GM12874 (cell line): ENCODE results near the gene PBRM1.

Experiments
- TF ChIP-seq, protein P1 (sequence below): IDR thresholded peaks from 2 replicates; pipeline ENCODE4 v1.5.1; 2011; ENCODE audit warnings: low read depth, mild to moderate bottlenecking, control low read depth, low read length, moderate library complexity; ENCODE audit not compliant: insufficient read depth

PBRM1 gene

DNA sequence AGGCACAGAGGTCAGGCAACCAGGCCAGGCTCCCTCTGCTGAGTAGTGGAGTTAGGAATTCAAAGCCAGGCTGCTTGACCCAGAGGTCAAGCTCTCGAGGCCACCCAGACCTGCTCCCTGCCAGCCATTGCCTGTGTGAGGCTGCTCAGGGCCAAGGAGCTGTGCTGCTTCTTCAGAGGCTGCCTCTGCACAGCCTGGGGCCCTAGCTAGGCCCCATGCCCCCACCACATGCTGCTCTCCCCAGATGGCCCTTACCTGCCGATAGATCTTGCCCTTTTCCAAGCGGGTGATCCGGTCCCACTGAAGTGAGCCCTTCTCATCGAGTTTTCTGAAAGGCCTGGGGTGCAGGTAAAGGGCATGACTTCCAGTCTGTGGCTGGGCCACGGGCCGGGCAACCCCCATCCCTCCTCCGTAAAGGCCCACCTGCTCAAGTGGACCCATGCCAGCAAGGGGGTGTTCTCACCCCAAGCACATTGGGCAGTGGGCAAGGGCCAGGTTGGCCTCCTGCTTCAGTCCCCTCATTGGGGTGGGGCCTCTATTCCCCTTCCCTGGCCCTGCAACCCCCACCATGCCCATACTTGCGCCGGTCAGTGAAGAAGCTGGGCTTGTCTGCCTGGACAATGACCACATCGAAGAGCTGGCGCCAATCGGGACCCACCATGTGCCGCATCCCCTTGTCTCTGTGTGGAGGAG, 158.5 kb downstream of the PBRM1 start:
- TF ChIP-seq, protein P1, sequence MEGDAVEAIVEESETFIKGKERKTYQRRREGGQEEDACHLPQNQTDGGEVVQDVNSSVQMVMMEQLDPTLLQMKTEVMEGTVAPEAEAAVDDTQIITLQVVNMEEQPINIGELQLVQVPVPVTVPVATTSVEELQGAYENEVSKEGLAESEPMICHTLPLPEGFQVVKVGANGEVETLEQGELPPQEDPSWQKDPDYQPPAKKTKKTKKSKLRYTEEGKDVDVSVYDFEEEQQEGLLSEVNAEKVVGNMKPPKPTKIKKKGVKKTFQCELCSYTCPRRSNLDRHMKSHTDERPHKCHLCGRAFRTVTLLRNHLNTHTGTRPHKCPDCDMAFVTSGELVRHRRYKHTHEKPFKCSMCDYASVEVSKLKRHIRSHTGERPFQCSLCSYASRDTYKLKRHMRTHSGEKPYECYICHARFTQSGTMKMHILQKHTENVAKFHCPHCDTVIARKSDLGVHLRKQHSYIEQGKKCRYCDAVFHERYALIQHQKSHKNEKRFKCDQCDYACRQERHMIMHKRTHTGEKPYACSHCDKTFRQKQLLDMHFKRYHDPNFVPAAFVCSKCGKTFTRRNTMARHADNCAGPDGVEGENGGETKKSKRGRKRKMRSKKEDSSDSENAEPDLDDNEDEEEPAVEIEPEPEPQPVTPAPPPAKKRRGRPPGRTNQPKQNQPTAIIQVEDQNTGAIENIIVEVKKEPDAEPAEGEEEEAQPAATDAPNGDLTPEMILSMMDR = no peak

DNA sequence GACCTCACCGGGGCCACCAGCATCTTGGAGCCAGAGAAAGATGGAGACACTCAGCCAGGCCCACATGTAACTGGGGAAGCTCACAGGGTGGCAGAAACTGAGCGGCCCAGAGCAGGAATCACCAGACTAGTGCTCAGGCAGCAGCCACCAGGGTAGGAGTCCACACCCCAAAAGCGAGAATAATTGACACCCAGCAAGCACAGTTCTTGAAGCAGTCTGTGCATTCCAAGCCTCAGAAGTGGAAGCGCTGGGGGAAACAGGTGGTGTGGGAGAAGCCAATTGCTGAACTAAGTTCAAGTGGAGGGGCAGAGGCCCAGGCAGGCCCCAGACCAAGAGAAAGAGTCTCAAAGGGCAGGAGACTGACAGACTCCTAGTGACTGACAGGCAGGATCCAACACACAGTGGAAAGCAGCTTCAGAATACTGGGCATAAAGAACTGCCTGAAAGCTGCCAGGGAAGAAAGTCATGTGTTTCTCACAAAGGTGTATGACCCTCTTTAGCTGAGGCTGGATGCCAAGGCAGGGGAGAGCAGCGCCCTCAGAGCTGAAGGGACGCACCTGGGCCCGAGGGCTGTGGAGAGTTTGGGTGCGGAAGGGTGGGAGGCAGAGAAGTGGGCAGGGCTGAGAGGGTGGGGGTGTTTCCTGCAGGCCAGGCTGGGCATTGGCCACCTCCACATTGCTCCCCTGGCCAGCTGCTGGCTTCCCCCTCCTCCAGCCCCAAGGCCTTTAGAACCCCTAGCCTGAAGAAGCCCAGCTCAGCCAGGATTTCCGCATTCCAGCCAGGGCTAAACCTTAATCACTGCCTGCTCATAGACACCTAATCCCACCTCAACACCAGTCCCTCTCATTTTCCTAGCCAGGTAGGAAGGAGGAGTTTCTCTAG, 159.8 kb downstream of the PBRM1 start:
- TF ChIP-seq, protein P1 = no peak

DNA sequence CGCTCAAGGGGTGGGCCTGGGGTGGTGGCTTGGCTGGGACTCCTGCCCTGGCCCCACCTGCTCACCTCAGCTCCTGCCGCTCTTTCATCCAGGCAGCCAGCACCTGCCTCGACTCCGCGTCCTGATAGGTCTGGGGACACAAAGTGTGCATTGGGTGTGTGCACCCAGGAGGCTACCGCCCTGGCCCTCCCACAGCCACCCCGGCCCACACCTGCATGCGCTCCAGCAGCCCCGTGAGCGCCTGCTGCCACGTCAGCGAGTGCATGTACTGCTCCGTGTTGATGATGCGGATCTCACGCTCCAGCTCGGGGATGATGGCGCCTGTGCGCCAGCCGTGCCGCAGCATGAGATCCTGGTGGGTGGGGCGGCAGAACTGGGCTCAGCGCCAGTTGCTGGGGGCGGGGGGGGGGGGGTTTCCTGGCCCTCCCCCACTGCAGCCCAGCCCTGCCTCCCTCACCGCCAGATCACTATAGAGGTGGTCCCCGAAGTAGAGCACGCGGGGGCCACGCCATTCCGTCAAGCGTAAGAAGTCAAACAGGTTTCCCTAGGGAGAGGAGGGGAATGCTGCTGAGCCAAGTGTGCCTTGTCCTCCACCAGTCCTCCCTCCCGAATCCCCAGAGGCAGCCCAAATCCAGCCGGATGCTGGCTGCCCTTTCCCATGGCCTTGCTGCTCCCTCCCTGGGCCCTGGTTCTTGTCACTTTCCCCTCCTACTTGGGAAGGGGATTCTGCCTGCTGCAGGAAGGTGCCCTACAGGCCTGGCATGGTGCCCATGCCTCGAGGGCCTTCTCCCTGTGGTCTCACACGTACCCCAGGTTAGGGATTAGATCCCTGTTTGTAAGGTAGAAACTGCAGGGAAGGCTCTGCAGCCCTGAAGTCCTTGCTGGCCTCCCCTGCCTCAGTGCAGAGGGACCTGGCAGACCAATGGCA, 160.7 kb downstream of the PBRM1 start:
- TF ChIP-seq, protein P1 = no peak

DNA sequence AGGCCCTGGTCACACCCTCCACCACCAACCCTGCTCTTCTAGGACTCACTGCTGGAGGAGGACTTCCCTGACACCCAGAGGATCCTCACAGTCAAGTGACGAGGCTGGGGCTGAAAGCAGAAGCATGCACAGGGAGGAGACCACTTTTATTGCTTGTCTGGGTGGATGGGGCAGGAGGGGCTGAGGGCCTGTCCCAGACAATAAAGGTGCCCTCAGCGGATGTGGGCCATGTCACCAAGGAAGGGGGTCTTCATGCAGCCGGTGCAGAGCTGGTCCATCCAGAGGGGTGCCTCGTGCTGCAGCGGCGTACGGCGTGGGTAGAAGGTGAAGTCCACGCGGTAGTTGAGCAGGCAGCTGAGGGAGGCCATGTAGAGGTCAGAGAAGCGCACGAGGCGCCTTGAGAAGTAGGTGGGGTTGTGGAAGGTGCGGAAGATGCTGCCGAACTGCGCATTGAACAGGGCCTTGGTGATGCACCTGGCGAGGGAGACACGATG, 161.4 kb downstream of the PBRM1 start:
- TF ChIP-seq, protein P1 = no peak

DNA sequence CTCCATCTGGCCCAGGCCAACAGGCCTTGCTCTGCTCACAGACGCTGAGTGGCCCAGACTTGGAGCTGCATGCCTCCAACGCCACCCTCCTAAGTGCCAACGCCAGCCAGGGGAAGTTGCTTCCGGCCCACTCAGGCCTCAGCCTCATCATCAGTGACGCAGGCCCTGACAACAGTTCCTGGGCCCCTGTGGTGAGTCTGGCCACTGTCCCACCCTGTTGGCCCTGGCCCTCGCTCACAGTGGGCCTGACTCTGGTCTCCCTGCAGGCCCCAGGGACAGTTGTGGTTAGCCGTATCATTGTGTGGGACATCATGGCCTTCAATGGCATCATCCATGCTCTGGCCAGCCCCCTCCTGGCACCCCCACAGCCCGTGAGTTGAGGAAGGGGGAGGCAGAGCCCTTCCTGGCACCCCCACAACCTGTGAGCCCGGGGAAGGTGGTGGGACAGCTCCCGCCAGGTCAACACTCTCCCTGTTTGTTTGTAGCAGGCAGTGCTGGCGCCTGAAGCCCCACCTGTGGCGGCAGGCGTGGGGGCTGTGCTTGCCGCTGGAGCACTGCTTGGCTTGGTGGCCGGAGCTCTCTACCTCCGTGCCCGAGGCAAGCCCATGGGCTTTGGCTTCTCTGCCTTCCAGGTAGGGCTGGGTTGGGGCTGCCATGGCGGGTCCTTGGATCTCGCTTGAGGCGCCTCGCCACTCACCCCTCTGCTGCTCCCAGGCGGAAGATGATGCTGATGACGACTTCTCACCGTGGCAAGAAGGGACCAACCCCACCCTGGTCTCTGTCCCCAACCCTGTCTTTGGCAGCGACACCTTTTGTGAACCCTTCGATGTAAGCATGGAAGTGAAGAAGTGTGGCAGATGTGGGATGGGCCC, 162.1 kb downstream of the PBRM1 start:
- TF ChIP-seq, protein P1 = no peak

DNA sequence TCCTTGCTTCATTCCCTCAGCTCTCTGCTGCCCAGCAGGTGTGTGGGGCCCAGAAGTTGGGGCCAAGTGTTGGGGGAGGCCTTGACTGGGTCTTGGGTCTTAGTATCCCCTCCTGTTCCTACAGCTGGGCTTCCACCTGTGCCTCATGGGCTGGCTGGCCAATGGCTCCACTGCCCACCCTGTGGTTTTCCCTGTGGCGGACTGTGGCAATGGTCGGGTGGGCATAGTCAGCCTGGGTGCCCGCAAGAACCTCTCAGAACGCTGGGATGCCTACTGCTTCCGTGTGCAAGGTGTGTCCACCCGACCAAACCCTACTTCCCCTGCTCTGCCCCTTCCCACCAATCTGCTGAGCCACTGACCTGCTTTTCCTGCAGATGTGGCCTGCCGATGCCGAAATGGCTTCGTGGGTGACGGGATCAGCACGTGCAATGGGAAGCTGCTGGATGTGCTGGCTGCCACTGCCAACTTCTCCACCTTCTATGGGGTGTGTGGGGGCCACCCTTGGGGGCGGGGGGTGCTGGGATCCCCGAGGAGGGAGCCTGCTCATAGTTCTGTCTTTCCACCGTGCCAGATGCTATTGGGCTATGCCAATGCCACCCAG, 163.0 kb downstream of the PBRM1 start:
- TF ChIP-seq, protein P1 = no peak
